Measurements from ENCODE around the gene ACSL5. TPM values are rescaled to one million over a fixed set of nuclear protein-coding genes. Genes with fewer than 3 reads are reported as not detected.

Gene ACSL5
- polyA plus RNA-seq, 1 donor (not counting 4 experiments of a cell fraction or from before 2014, with no cell fraction given) = 0.04 TPM

GRCh38 chr10:112333452-112333851 is 40.5 kb upstream of the ACSL5 start:
- Histone ChIP-seq H3K36me3 (ENCODE audit: control insufficient read depth in 2 of 2, extremely low read depth in 1 of 2, insufficient read depth in 2 of 2, low read length in 2 of 2) (no peaks in the 10 kb centered on the region), H3K4me3 (ENCODE audit: control insufficient read depth in 2 of 3, extremely low read depth in 1 of 3, insufficient read depth in 2 of 3, low read depth in 1 of 3, low read length in 3 of 3) (no peak overlapping the region), H3K9me3 (ENCODE audit: control insufficient read depth, low read depth, low read length) (no peaks in the 10 kb centered on the region), H3K4me1 (ENCODE audit: control insufficient read depth, extremely low read depth, insufficient read depth, low read length) (no peaks in the 10 kb centered on the region), H3K9ac (ENCODE audit: control insufficient read depth, extremely low read depth, insufficient read depth, low read length) (no peak overlapping the region), H3K4me2 (ENCODE audit: control insufficient read depth, extremely low read depth, insufficient read depth, low read depth, low read length) (no peak overlapping the region), H3K79me2 (ENCODE audit: control insufficient read depth, insufficient read depth, low read length) (no peaks in the 10 kb centered on the region), H3K9me1 (ENCODE audit: control insufficient read depth, extremely low read depth, insufficient read depth, low read length) (no peaks in the 10 kb centered on the region), H4K20me1 (ENCODE audit: control insufficient read depth, extremely low read depth, insufficient read depth, low read length) (no peaks in the 10 kb centered on the region), H3K27ac (ENCODE audit: control insufficient read depth, insufficient read depth, low read length) (no peak overlapping the region), H3K27me3 (ENCODE audit: control insufficient read depth, extremely low read depth, insufficient read depth, low read length) (no peaks in the 10 kb centered on the region), H2AFZ (ENCODE audit: control insufficient read depth, low read length) (no peak overlapping the region)
- FAIRE-seq (no peak), DNase-seq (ENCODE audit: low read depth, low spot score) (no peak)
- TF ChIP-seq CTCF (optimal IDR thresholded peaks at IDR 0.05 in 1 of 3, IDR thresholded peaks at IDR 0.05 in 1 of 3, conservative IDR thresholded peaks at IDR 0.05 in 1 of 3; ENCODE audit: extremely low read depth in 1 of 3, insufficient read depth in 2 of 3, low read length in 3 of 3) (no peak), EZH2 (IDR thresholded peaks at IDR 0.05; ENCODE audit: low read length) (no peak)
- dilution Hi-C loops (cut with MboI; ENCODE audit: extremely low pct_ligation_motif_present, low sequenced_read_pairs) = no loop called here

GRCh38 chr10:112335111-112335867 is 38.6 kb upstream of the ACSL5 start:
- no peak overlapping the region for H3K27ac ChIP-seq (ENCODE audit: control insufficient read depth, insufficient read depth, low read length)
- no peak for FAIRE-seq
- H3K9me3 ChIP-seq (ENCODE audit: control insufficient read depth, low read depth, low read length) = no peaks in the 10 kb centered on the region
- no peaks in the 10 kb centered on the region for H3K36me3 ChIP-seq (ENCODE audit: control insufficient read depth in 2 of 2, extremely low read depth in 1 of 2, insufficient read depth in 2 of 2, low read length in 2 of 2)
- H3K9ac ChIP-seq (ENCODE audit: control insufficient read depth, extremely low read depth, insufficient read depth, low read length) = no peak overlapping the region
- H4K20me1 ChIP-seq (ENCODE audit: control insufficient read depth, extremely low read depth, insufficient read depth, low read length) = no peaks in the 10 kb centered on the region
- no peak for TF ChIP-seq CTCF (optimal IDR thresholded peaks at IDR 0.05 in 1 of 3, IDR thresholded peaks at IDR 0.05 in 1 of 3, conservative IDR thresholded peaks at IDR 0.05 in 1 of 3; ENCODE audit: extremely low read depth in 1 of 3, insufficient read depth in 2 of 3, low read length in 3 of 3)
- no peak for TF ChIP-seq EZH2 (IDR thresholded peaks at IDR 0.05; ENCODE audit: low read length)
- DNase-seq (ENCODE audit: low read depth, low spot score) = no peak
- H3K4me3 ChIP-seq (ENCODE audit: control insufficient read depth in 2 of 3, extremely low read depth in 1 of 3, insufficient read depth in 2 of 3, low read depth in 1 of 3, low read length in 3 of 3) = no peak overlapping the region
- H3K79me2 ChIP-seq (ENCODE audit: control insufficient read depth, insufficient read depth, low read length) = no peaks in the 10 kb centered on the region
- H3K9me1 ChIP-seq (ENCODE audit: control insufficient read depth, extremely low read depth, insufficient read depth, low read length) = no peaks in the 10 kb centered on the region
- dilution Hi-C loops (cut with MboI; ENCODE audit: extremely low pct_ligation_motif_present, low sequenced_read_pairs) = no loop called here
- H3K4me1 ChIP-seq (ENCODE audit: control insufficient read depth, extremely low read depth, insufficient read depth, low read length) = no peaks in the 10 kb centered on the region
- H3K4me2 ChIP-seq (ENCODE audit: control insufficient read depth, extremely low read depth, insufficient read depth, low read depth, low read length) = no peak overlapping the region
- no peaks in the 10 kb centered on the region for H3K27me3 ChIP-seq (ENCODE audit: control insufficient read depth, extremely low read depth, insufficient read depth, low read length)
- no peak overlapping the region for H2AFZ ChIP-seq (ENCODE audit: control insufficient read depth, low read length)

All from keratinocyte (primary cell).